Spleen (tissue), 11 donors: Measurements from ENCODE around the gene C4orf50. TPM values are rescaled to one million over a fixed set of nuclear protein-coding genes. Genes with fewer than 3 reads are reported as not detected.
"Not testable (repeated sequence)": the region's sequence is repeated elsewhere in the genome, so short reads cannot be mapped to it uniquely, and the experiment has no call there.

ENCODE experiments used
- DNase-seq: peaks from one replicate; pipeline ENCODE4 v3.0.0-alpha.2; 2020
- H3K27ac ChIP-seq, 8 donors: fragments of 200-600 bp; sonication (generic) in 7 of 8; 1 replicate in 4 of 8; 2 replicates in 4 of 8; pipeline versions ENCODE4 v1.5.0 to v1.8.0; 2016 to 2021; ENCODE audit warnings: inconsistent platforms in 4 of 8, mild to moderate bottlenecking in 4 of 8, moderate library complexity in 1 of 8
- H3K27me3 ChIP-seq, 7 donors: fragments of 200-600 bp; sonication (generic) in 6 of 7; replicated peaks in 1 of 7; 1 replicate in 4 of 7; 2 replicates in 3 of 7; pipeline versions ENCODE4 v1.5.0 to v1.8.0; 2016 to 2021; ENCODE audit warnings: inconsistent platforms in 3 of 7, mild to moderate bottlenecking in 1 of 7
- H3K36me3 ChIP-seq, 6 donors: fragments of 200-600 bp; sonication (generic) in 5 of 6; 1 replicate in 4 of 6; 2 replicates in 2 of 6; pipeline versions ENCODE4 v1.5.0 to v1.8.0; 2016 to 2021; ENCODE audit warnings: inconsistent platforms in 2 of 6
- H3K4me1 ChIP-seq, 6 donors: fragments of 200-600 bp; sonication (generic) in 5 of 6; 1 replicate in 3 of 6; 2 replicates in 3 of 6; pipeline versions ENCODE4 v1.5.0 to v1.8.0; 2016 to 2021; ENCODE audit warnings: inconsistent platforms in 3 of 6
- H3K4me3 ChIP-seq, 8 donors: fragments of 200-600 bp; sonication (generic) in 7 of 8; 1 replicate in 4 of 8; 2 replicates in 4 of 8; pipeline versions ENCODE4 v1.5.0 to v1.8.0; 2016 to 2021; ENCODE audit warnings: inconsistent platforms in 4 of 8, mild to moderate bottlenecking in 4 of 8, moderate library complexity in 2 of 8
- H3K9me3 ChIP-seq, 8 donors: fragments of 200-600 bp; sonication (generic) in 7 of 8; 1 replicate in 4 of 8; 2 replicates in 4 of 8; pipeline versions ENCODE4 v1.5.0 to v1.8.0; 2016 to 2021; ENCODE audit warnings: inconsistent platforms in 4 of 8
- POLR2A ChIP-seq, 3 donors: fragments of 450-650 bp; IDR thresholded peaks; one replicate each; pipeline ENCODE4 v1.5.1; 2017; ENCODE audit warnings: antibody characterized with exemption in 3 of 3, mild to moderate bottlenecking in 1 of 3
- POLR2AphosphoS5 ChIP-seq, 3 donors: sonication (generic); formaldehyde crosslinking; IDR thresholded peaks; one replicate each; pipeline ENCODE4 v1.5.1; 2017; ENCODE audit warnings: antibody characterized with exemption in 3 of 3
- WGBS, 5 donors: extraction: QIAGEN DNeasy Blood & Tissue Kit in 3 of 5; methylation state at CpG; one replicate each; pipeline versions ENCODE4 v1.1.5 to v1.1.7; 2013 to 2018; 5-methylcytosine and 5-hydroxymethylcytosine counted together
- intact Hi-C: fragments of 100-400 bp; cut with DNase I; formaldehyde crosslinking; loops from one replicate; pipeline ENCODE4 v1.15.0; 2023; ENCODE audit warnings: low total_unique reads
- polyA plus RNA-seq, 3 donors: library from polyadenylated mRNA; stranded (reverse); fragments of 200-250 nt; gene quantifications; one replicate each; pipeline ENCODE4 v1.2.1, GENCODE V29; 2013
- total RNA-seq, 7 donors: library from RNA; depleted of rRNA in 3 of 7; stranded (reverse); fragments of >200 nt in 3 of 7; fragmentation: NEBNext Ultra II Directional in 4 of 7; extraction: Animal tissue kit (Norgen Biotek cat#: 25700) in 4 of 7; gene quantifications; one replicate each; pipeline versions ENCODE4 v1.1.0 to v1.2.1, GENCODE V29; 2016 to 2021
- TF ChIP-seq, protein P1 (sequence below), 11 experiments: fragments of 200-600 bp in 7 of 11; fragments of 450-650 bp in 4 of 11; sonication (generic) in 4 of 11; IDR thresholded peaks in 8 of 11; conservative IDR thresholded peaks in 3 of 11; 1 replicate in 7 of 11; 2 replicates in 4 of 11; pipeline versions ENCODE4 v1.4.0 to v1.8.0; 2016 to 2021; ENCODE audit warnings: antibody characterized with exemption in 11 of 11, inconsistent platforms in 4 of 11, mild to moderate bottlenecking in 1 of 11
- donor health status: healthy with polysubstance abuse.
- donor health status: DM: no; HTN: no; CAD: no; lungs with moderate emphysema.
- donor health status: DM: no; HTN: no; CAD: no.
- donor health status: Bipolar disorder and iron deficiency.
- donor health status: healthy.
- donor health status: DM: no; HTN: no; CAD: no.
- donor health status: DM: yes; HTN: yes; CAD: no.

The C4orf50 gene
- total and polyA plus RNA-seq, 10 donors, result 0.02 to 2.5 (median 0.30) TPM

DNA sequence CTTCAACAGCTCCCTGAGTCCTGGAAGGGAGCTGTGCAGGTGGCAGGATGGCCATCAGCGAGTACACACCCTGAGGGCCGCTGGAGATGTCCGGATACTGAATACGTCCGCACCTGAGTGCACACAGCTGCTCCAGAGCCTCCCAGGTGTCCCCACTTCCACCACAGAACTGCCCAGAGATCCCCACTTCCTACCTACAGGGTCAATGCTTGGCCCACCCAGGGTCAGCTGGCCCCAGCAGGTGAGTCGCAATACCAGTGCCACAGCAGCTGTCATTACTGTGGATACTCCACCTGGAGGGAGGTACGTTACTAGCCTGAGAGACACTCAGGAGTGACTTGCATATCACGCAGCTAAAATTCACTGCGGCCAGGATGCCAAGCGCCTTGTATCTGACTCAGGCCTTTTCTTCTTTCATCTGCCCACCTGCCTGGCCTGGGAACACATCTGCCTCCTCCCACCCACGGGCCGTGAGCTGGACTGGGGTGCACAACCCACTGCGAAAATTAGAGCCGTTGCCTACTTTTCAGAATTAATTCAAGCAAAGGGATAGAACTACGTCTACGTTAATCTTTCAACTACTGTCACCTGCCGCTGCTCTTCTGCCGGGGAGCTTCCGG lies 9.4 kb downstream of the C4orf50 start:
- Histone ChIP-seq H3K27ac (no peak overlapping the region), H3K27me3 (peaks cover 0 to 67% (median 16%) of the 10 kb centered on the region in 7 donors), H3K9me3 (no peaks in the 10 kb centered on the region), H3K36me3 (no peaks in the 10 kb centered on the region), H3K4me3 (no peak overlapping the region), H3K4me1 (peaks cover 0 to 6% (median 0%) of the 10 kb centered on the region in 6 donors)
- no peak for TF ChIP-seq POLR2AphosphoS5 (IDR thresholded peaks at IDR 0.05)
- no peak for TF ChIP-seq POLR2A (IDR thresholded peaks at IDR 0.05)
- TF ChIP-seq, protein P1, sequence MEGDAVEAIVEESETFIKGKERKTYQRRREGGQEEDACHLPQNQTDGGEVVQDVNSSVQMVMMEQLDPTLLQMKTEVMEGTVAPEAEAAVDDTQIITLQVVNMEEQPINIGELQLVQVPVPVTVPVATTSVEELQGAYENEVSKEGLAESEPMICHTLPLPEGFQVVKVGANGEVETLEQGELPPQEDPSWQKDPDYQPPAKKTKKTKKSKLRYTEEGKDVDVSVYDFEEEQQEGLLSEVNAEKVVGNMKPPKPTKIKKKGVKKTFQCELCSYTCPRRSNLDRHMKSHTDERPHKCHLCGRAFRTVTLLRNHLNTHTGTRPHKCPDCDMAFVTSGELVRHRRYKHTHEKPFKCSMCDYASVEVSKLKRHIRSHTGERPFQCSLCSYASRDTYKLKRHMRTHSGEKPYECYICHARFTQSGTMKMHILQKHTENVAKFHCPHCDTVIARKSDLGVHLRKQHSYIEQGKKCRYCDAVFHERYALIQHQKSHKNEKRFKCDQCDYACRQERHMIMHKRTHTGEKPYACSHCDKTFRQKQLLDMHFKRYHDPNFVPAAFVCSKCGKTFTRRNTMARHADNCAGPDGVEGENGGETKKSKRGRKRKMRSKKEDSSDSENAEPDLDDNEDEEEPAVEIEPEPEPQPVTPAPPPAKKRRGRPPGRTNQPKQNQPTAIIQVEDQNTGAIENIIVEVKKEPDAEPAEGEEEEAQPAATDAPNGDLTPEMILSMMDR (IDR thresholded peaks at IDR 0.05 in 8 of 11, conservative IDR thresholded peaks at IDR 0.05 in 3 of 11), result no peak
- intact Hi-C loops, result no loop called here
- WGBS, 5 donors, result 81 to 87% (median 86%) methylated on average over 18 to 19 of the region's 19 CpGs
- DNase-seq, result peak; percentile 54

DNA sequence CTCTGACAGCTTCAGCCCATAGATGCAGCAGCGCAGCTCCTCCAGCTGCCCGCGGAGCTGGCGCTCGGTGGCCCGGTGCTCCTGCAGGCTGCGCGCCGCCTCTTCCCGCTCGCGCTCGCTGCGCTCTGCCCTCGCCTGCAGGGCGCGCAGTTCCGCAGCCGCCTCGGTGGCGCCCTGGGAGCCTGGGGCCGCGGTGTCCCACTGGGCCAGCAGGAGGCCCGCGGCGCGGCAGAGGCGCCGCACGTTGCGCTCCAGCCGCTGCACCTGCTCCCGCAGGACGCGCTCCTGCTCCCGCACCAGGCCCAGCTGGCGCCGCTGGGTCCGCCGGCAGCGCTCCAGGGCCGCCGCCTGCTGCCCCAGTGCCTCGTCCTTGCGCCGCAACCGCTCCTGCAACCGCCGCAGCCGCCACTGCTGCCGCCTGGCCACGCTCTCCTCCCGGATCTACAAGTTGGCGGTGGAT lies 10.1 kb downstream of the C4orf50 start:
- H3K9me3 ChIP-seq, result no peaks in the 10 kb centered on the region
- peak; percentile 51 for DNase-seq
- no peaks in the 10 kb centered on the region for H3K36me3 ChIP-seq
- H3K4me1 ChIP-seq, result peaks cover 0 to 6% (median 0%) of the 10 kb centered on the region in 6 donors
- intact Hi-C loops, result no loop called here
- H3K27ac ChIP-seq, result no peak overlapping the region
- peak overlapping the region in 1 of 8 donors; percentile 2 for H3K4me3 ChIP-seq
- TF ChIP-seq, protein P1 (IDR thresholded peaks at IDR 0.05 in 8 of 11, conservative IDR thresholded peaks at IDR 0.05 in 3 of 11), result no peak
- no peak for TF ChIP-seq POLR2A (IDR thresholded peaks at IDR 0.05)
- TF ChIP-seq POLR2AphosphoS5 (IDR thresholded peaks at IDR 0.05), result no peak
- WGBS, 5 donors, result 16 to 68% (median 31%) methylated on average over 16 to 54 of the region's 54 CpGs
- peaks cover 0 to 67% (median 16%) of the 10 kb centered on the region in 7 donors for H3K27me3 ChIP-seq

DNA sequence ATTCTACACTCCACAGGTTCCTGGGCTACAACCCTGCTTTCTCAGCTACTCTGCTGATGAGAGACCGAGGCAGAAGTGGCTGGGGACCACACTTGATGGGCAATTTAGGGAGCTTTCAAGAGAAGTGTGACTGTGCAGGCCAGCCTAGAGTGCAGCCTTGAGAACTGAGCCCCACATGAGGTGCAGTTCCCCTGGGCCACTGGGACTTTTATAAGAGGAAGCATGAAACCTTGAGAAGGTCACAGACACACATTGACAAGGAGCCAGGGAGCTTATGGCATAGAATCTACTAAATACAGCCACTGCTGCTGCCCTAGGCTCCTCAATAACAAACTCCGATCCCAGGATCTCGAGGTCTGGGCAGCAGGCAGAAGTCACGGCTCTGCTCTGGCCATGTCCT lies 13.1 kb downstream of the C4orf50 start:
- Histone ChIP-seq H3K4me3 (no peak overlapping the region), H3K4me1 (no peaks in the 10 kb centered on the region), H3K27me3 (peaks cover 0 to 44% (median 11%) of the 10 kb centered on the region in 7 donors), H3K9me3 (no peaks in the 10 kb centered on the region), H3K36me3 (no peaks in the 10 kb centered on the region), H3K27ac (no peak overlapping the region)
- TF ChIP-seq, protein P1 (IDR thresholded peaks at IDR 0.05 in 8 of 11, conservative IDR thresholded peaks at IDR 0.05 in 3 of 11), result no peak
- TF ChIP-seq POLR2AphosphoS5 (IDR thresholded peaks at IDR 0.05), result no peak
- no peak for TF ChIP-seq POLR2A (IDR thresholded peaks at IDR 0.05)
- DNase-seq, result no peak
- intact Hi-C loops, result no loop called here
- 43 to 83% (median 75%) methylated on average over 1 to 4 of the region's 4 CpGs for WGBS, 5 donors

DNA sequence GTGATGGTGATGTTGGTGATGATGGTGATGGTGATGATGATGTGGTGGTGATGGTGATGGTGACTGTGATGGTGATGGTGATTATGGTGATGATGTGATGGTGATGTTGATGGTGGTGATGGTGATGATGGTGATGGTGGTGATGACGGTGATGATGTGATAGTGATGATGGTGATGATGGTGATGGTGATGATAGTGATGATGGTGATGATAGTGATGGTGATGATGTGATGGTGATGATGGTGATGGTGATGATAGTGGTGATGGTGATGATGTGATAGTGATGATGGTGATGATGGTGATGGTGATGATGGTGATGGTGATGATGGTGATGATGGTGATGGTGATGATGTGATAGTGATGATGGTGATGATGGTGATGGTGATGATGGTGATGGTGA lies 14.7 kb downstream of the C4orf50 start:
- H3K27ac ChIP-seq, intact Hi-C loops, H3K4me3 ChIP-seq, H3K4me1 ChIP-seq, DNase-seq, H3K9me3 ChIP-seq, H3K36me3 ChIP-seq: not testable (repeated sequence)
- peaks cover 0 to 44% (median 10%) of the 10 kb centered on the region in 7 donors for H3K27me3 ChIP-seq
- 73 to 98% (median 93%) methylated on average over 1 of the region's 1 CpG for WGBS, 5 donors
